Retinal pigment epithelial cell (primary cell): ENCODE data around the gene FXN.
"Not testable (repeated sequence)": the region's sequence is repeated elsewhere in the genome, so short reads cannot be mapped to it uniquely, and the experiment has no call there.

Experiments
- DNase-seq: peaks from one replicate; pipeline ENCODE4 v3.0.0-alpha.2; 2010; ENCODE audit warnings: low read depth
- H3K4me3 ChIP-seq: 2 replicates; pipeline ENCODE4 v1.5.1; 2011; ENCODE audit warnings: mild to moderate bottlenecking, low read length, control low read depth, moderate library complexity
- TF ChIP-seq, protein P1 (sequence below): conservative IDR thresholded peaks from 2 replicates; pipeline ENCODE4 v1.5.1; 2011; ENCODE audit warnings: low read depth, low read length, control low read depth, inconsistent platforms

The FXN gene

DNA sequence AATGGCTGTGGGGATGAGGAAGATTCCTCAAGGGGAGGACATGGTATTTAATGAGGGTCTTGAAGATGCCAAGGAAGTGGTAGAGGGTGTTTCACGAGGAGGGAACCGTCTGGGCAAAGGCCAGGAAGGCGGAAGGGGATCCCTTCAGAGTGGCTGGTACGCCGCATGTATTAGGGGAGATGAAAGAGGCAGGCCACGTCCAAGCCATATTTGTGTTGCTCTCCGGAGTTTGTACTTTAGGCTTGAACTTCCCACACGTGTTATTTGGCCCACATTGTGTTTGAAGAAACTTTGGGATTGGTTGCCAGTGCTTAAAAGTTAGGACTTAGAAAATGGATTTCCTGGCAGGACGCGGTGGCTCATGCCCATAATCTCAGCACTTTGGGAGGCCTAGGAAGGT is 1.2 kb downstream of the FXN start:
- H3K4me3 ChIP-seq = peak overlapping the region; percentile 93
- DNase-seq = no peak
- TF ChIP-seq, protein P1, sequence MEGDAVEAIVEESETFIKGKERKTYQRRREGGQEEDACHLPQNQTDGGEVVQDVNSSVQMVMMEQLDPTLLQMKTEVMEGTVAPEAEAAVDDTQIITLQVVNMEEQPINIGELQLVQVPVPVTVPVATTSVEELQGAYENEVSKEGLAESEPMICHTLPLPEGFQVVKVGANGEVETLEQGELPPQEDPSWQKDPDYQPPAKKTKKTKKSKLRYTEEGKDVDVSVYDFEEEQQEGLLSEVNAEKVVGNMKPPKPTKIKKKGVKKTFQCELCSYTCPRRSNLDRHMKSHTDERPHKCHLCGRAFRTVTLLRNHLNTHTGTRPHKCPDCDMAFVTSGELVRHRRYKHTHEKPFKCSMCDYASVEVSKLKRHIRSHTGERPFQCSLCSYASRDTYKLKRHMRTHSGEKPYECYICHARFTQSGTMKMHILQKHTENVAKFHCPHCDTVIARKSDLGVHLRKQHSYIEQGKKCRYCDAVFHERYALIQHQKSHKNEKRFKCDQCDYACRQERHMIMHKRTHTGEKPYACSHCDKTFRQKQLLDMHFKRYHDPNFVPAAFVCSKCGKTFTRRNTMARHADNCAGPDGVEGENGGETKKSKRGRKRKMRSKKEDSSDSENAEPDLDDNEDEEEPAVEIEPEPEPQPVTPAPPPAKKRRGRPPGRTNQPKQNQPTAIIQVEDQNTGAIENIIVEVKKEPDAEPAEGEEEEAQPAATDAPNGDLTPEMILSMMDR = no peak

- TF ChIP-seq, protein P1 = no peak
- no peak for DNase-seq
- no peak overlapping the region for H3K4me3 ChIP-seq
Observed at GRCh38 chr9:69040646-69041045, 5.1 kb downstream of the FXN start.

DNA sequence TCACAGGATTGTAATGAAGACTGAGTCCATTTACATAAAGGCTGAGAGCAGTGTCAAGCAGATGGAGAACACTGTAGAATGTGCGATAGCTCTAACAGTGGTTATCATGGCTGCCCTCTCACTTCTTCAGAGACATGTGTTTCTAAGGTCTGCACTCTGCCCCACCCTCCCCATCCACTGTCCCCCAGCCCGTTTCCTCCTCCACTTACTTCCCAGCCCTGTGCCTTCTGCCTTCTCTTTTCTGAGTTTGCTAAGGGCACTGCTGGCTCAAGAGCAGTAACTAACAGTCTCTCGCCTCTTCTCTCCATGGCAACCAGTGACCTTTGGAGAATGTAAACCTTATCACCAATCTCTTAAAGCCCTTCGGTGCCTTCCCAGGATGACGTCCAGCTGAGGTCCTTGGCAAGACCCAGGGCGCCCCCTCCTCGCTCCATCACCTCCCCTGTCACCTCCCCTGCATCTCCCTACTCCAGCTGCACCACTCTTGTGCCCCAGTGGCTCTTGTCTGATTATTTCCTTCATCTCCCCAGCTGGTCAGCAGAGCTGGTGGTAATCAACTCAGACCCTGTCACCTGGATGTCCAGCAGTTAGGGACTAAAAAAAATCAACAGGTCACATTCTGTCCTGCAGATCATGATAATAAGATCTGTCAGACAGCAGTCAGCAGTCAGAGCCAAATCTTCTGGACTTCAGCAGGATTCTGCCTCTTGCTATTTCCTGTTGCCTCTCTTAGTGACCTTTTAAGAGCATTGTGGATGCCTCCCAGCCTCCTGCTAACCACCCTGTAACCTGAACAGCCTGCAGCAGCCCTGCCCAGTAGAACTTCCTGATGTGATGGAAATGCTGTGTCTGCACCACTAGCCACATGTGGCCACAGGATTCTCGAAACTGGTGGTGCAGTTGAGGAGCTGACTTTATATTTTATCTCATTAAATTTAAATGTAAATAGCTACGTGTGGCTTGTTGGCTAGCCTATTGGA is 9.0 kb downstream of the FXN start:
- no peak for DNase-seq
- H3K4me3 ChIP-seq = no peak overlapping the region
- TF ChIP-seq, protein P1 = no peak

DNA sequence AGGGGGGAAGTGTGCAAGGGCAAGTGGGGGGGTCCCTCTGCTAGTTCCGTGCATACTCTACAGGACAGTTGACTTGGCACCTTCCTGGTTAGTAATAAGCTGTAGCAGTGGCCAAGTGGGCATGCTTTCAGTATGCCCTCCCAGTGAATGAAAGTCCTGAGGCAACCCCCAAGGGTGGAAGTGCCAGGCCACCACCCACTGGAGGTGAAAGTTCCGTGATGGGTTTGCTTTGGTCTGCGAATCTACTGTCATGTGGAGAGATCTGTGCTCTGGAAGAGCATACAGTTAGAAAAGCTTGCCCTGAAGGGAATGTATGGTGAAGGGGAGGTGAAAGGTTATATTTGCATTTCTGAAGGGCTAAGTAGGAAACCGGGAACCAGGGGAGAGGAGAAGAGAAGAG is 10.3 kb downstream of the FXN start:
- no peak overlapping the region for H3K4me3 ChIP-seq
- TF ChIP-seq, protein P1 = no peak
- DNase-seq = no peak

GRCh38 chr9:69046723-69047122 is 11.2 kb downstream of the FXN start:
- TF ChIP-seq, protein P1 = no peak
- DNase-seq = no peak

GRCh38 chr9:69047371-69047770 is 11.8 kb downstream of the FXN start:
- H3K4me3 ChIP-seq = no peak overlapping the region
- TF ChIP-seq, protein P1 = no peak
- DNase-seq = no peak

More at GRCh38 chr9:69046723-69047122, 11.2 kb downstream of the FXN start:
- no peak overlapping the region for H3K4me3 ChIP-seq

GRCh38 chr9:69049094-69049493 is 13.5 kb downstream of the FXN start:
- TF ChIP-seq, protein P1 = no peak
- H3K4me3 ChIP-seq = no peak overlapping the region
- DNase-seq = no peak

GRCh38 chr9:69050936-69051335 is 15.4 kb downstream of the FXN start:
- DNase-seq, H3K4me3 ChIP-seq: not testable (repeated sequence)
